Measurements from ENCODE around the gene TGOLN2. TPM values are rescaled to one million over a fixed set of nuclear protein-coding genes. Genes with fewer than 3 reads are reported as not detected.

The TGOLN2 gene
- total RNA-seq, 2 donors from 2014 or later: 69.9 to 75.2 TPM

DNA sequence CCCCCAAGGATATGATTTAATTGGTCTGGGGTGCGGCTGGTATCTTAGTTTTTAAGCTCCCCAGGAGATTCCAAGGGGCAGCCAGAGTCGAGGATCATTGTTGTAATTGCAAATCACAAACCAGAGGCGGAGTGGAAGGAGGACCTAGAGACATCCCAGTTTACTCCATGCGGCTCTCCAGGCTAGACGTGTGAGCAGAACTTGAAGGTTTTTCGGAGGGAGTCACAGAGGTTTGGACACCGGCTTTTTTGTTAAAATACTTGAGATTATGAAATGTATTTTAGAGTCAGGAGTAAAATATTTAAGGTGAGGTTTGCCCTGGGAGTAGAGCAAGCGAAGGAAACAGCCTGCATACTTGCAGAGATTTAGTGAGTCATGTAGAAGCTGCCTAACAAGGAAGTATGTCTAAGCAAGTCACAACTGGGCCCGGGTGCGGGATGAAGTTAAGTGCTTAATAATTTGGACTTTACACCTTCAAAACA lies 39.5 kb downstream of the TGOLN2 start:
- no peak overlapping the region for H3K4me3 ChIP-seq
- no peak overlapping the region for H3K27ac ChIP-seq
- TF ChIP-seq, protein P1, sequence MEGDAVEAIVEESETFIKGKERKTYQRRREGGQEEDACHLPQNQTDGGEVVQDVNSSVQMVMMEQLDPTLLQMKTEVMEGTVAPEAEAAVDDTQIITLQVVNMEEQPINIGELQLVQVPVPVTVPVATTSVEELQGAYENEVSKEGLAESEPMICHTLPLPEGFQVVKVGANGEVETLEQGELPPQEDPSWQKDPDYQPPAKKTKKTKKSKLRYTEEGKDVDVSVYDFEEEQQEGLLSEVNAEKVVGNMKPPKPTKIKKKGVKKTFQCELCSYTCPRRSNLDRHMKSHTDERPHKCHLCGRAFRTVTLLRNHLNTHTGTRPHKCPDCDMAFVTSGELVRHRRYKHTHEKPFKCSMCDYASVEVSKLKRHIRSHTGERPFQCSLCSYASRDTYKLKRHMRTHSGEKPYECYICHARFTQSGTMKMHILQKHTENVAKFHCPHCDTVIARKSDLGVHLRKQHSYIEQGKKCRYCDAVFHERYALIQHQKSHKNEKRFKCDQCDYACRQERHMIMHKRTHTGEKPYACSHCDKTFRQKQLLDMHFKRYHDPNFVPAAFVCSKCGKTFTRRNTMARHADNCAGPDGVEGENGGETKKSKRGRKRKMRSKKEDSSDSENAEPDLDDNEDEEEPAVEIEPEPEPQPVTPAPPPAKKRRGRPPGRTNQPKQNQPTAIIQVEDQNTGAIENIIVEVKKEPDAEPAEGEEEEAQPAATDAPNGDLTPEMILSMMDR (IDR thresholded peaks at IDR 0.05): no peak
- no peak for TF ChIP-seq POLR2A (IDR thresholded peaks at IDR 0.05)
- ATAC-seq: no peak
- intact Hi-C loops (cut with DNase I): loop anchor here (5.0 to 10.0 kb wide), 3 partner anchors 156 to 373 kb away; partner anchors contain the start of gene TCF7L1
- no peaks in the 10 kb centered on the region for H3K9me3 ChIP-seq
- DNase-seq: no peak
- no peaks in the 10 kb centered on the region for H3K4me1 ChIP-seq
- no peaks in the 10 kb centered on the region for H3K36me3 ChIP-seq (replicated peaks in 1 of 2; ENCODE audit: insufficient read depth in 1 of 2, low read depth in 2 of 2)
- no peaks in the 10 kb centered on the region for H3K27me3 ChIP-seq
- 75 to 76% methylated on average over 10 of the region's 10 CpGs for WGBS, 2 donors

DNA sequence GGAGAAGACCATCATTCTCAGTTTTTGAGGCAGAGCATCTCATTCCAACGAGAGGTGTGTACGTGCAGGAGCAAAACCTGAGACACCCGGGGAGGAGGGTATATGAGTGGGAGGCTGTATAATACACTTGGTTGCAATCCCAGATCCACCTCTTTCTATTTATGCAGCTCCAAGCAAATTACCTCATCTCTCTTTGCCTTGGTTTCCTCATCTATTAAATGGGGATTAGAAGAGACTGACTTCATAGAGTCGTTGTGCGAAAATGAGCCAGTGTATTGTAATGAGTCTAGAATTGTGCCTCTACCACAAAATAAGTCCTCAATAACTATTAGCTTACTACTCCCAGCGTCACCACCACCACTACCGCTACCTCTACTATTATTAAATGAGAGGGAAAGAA lies 40.1 kb downstream of the TGOLN2 start:
- Histone ChIP-seq H3K4me1 (no peaks in the 10 kb centered on the region), H3K27me3 (no peaks in the 10 kb centered on the region), H3K4me3 (no peak overlapping the region), H3K36me3 (replicated peaks in 1 of 2; ENCODE audit: insufficient read depth in 1 of 2, low read depth in 2 of 2) (no peaks in the 10 kb centered on the region), H3K9me3 (no peaks in the 10 kb centered on the region), H3K27ac (no peak overlapping the region)
- intact Hi-C loops (cut with DNase I): loop anchor here (5.0 to 10.0 kb wide), 3 partner anchors 155 to 373 kb away; partner anchors contain the start of gene TCF7L1
- no peak for ATAC-seq
- no peak for TF ChIP-seq POLR2A (IDR thresholded peaks at IDR 0.05)
- TF ChIP-seq, protein P1 (IDR thresholded peaks at IDR 0.05): no peak
- 84 to 88% methylated on average over 7 of the region's 7 CpGs for WGBS, 2 donors
- DNase-seq: no peak

DNA sequence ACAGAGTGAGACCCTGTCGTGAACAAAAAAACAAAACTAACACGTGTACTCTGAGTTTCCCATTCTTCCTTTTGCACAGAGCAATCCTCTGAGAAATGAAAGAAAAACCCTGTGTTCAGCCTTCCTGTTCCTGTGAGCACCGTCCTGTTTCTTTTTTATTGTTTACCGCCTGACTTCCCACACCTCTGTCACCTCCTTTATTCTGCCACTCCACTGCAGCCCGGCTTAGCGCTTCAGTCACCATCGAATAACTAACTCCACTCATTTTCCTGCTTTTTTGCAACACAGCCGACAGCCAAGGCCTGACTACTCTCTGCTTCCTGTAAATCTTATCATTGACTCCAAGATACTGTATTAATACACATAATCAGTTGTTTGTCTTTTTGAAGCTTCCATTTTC lies 40.9 kb downstream of the TGOLN2 start:
- no peaks in the 10 kb centered on the region for H3K27me3 ChIP-seq
- ATAC-seq: no peak
- no peak for TF ChIP-seq POLR2A (IDR thresholded peaks at IDR 0.05)
- TF ChIP-seq, protein P1 (IDR thresholded peaks at IDR 0.05): no peak
- WGBS, 2 donors: 61 to 75% methylated on average over 8 of the region's 8 CpGs
- no peaks in the 10 kb centered on the region for H3K4me1 ChIP-seq
- H3K9me3 ChIP-seq: no peaks in the 10 kb centered on the region
- no peak for DNase-seq
- H3K36me3 ChIP-seq (replicated peaks in 1 of 2; ENCODE audit: insufficient read depth in 1 of 2, low read depth in 2 of 2): no peaks in the 10 kb centered on the region
- H3K4me3 ChIP-seq: no peak overlapping the region
- intact Hi-C loops (cut with DNase I): loop anchor here (5.0 to 10.0 kb wide), 3 partner anchors 155 to 372 kb away; partner anchors contain the start of gene TCF7L1
- H3K27ac ChIP-seq: no peak overlapping the region

DNA sequence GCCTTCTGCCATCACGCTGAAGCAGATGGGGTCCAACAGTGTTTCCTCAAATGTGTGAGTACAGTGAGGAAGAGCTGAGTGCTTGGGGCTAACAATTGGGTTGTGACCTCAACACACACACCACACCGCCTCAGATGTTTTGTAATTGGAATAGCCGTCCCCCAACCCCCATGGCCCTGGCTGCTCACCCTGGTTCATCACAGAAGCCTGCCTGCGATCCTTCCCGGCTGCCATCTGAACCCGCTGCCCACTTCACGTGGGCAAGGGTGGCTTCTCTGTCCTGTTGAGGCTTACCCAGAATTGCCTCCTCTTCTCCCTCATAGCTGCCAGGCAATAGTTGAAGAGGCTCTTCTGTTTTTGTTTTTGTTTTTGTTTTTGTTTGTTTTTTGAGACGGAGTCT lies 44.1 kb downstream of the TGOLN2 start:
- ATAC-seq: no peak
- WGBS, 2 donors: 80 to 96% methylated on average over 8 of the region's 8 CpGs

More for the DNA sequence above, 44.1 kb downstream of the TGOLN2 start:
- H3K4me3 ChIP-seq: no peak overlapping the region
- H3K36me3 ChIP-seq (replicated peaks in 1 of 2; ENCODE audit: insufficient read depth in 1 of 2, low read depth in 2 of 2): no peaks in the 10 kb centered on the region
- no peak for TF ChIP-seq POLR2A (IDR thresholded peaks at IDR 0.05)
- TF ChIP-seq, protein P1 (IDR thresholded peaks at IDR 0.05): no peak
- intact Hi-C loops (cut with DNase I): loop anchor here (10.0 kb wide), 1 partner anchor 369 kb away; no protein-coding TSS in a partner anchor
- no peaks in the 10 kb centered on the region for H3K9me3 ChIP-seq
- no peaks in the 10 kb centered on the region for H3K27me3 ChIP-seq
- DNase-seq: no peak
- H3K27ac ChIP-seq: no peak overlapping the region
- no peaks in the 10 kb centered on the region for H3K4me1 ChIP-seq

Measured in body of pancreas (tissue), 4 donors.